Naive B cell (primary cell): ENCODE results near the gene ISOC2. TPM values are rescaled to one million over a fixed set of nuclear protein-coding genes. Genes with fewer than 3 reads are reported as not detected.

Experiments
- ATAC-seq, 2 donors: fragments of 150-1000 bp; cut with Tn5 transposase; 2 replicates each; pipeline ENCODE4 v1.10.0; 2021; ENCODE audit warnings: low read depth in 2 of 2, mild to moderate bottlenecking in 2 of 2, moderate library complexity in 2 of 2
- DNase-seq: peaks from one replicate; pipeline ENCODE4 v3.0.0; 2022
- H3K27ac Mint-ChIP-seq, 6 donors: one replicate each; pipeline ENCODE4 v1.8.0; 2020 to 2022; ENCODE audit warnings: mild to moderate bottlenecking in 6 of 6, mixed read lengths in 6 of 6, moderate library complexity in 5 of 6, inconsistent platforms in 2 of 6
- H3K27me3 Mint-ChIP-seq, 3 donors: one replicate each; pipeline ENCODE4 v1.8.0; 2021 to 2022; ENCODE audit warnings: mixed read lengths in 3 of 3, mild to moderate bottlenecking in 1 of 3
- H3K36me3 Mint-ChIP-seq, 2 donors: one replicate each; pipeline ENCODE4 v1.8.0; 2020 to 2022; ENCODE audit warnings: mixed read lengths in 2 of 2, inconsistent platforms in 1 of 2, mild to moderate bottlenecking in 1 of 2
- H3K4me1 Mint-ChIP-seq, 3 donors: one replicate each; pipeline ENCODE4 v1.8.0; 2020 to 2022; ENCODE audit warnings: mixed read lengths in 3 of 3, inconsistent platforms in 1 of 3, mild to moderate bottlenecking in 1 of 3, moderate library complexity in 1 of 3
- H3K4me3 Mint-ChIP-seq, 8 donors: one replicate each; pipeline ENCODE4 v1.8.0; 2020 to 2022; ENCODE audit warnings: mild to moderate bottlenecking in 8 of 8, mixed read lengths in 8 of 8, moderate library complexity in 8 of 8, inconsistent platforms in 2 of 8
- H3K9me3 Mint-ChIP-seq, 7 donors: one replicate each; pipeline ENCODE4 v1.8.0; 2020 to 2022; ENCODE audit warnings: mixed read lengths in 7 of 7, mild to moderate bottlenecking in 5 of 7, inconsistent platforms in 2 of 7, moderate library complexity in 1 of 7
- polyA plus RNA-seq, 6 donors: library from polyadenylated mRNA; unstranded; fragments of 300-500 nt; fragmentation: Illumina TruSeq; gene quantifications; one replicate each; pipeline ENCODE4 v1.2.3, GENCODE V29; 2021; ENCODE audit warnings: low read depth in 6 of 6

ISOC2 gene
- polyA plus RNA-seq, 6 donors from 2014 or later: 21.8 to 57.9 (median 28.0) TPM

GRCh38 chr19:55486043-55486970 lies 24.9 kb upstream of the ISOC2 start:
- DNase-seq (no peak), ATAC-seq (no peak)
- Mint-ChIP-seq H3K27ac (peak overlapping the region; percentile 68 to 98 (median 90)), H3K9me3 (no peaks in the 10 kb centered on the region), H3K36me3 (no peaks in the 10 kb centered on the region), H3K27me3 (peaks cover 0 to under 1% (median 0%) of the 10 kb centered on the region in 3 donors), H3K4me3 (peak overlapping the region; percentile 22 to 88 (median 76)), H3K4me1 (peaks cover 10 to 18% (median 12%) of the 10 kb centered on the region in 3 donors)

GRCh38 chr19:55485439-55486011 lies 24.1 kb upstream of the ISOC2 start:
- ATAC-seq: peak; percentile 15 to 20
- no peak for DNase-seq
- Mint-ChIP-seq H3K4me1 (peaks cover 12 to 18% (median 13%) of the 10 kb centered on the region in 3 donors), H3K27me3 (no peaks in the 10 kb centered on the region), H3K4me3 (peak overlapping the region; percentile 62 to 89 (median 84)), H3K9me3 (no peaks in the 10 kb centered on the region), H3K27ac (peak overlapping the region; percentile 68 to 98 (median 91)), H3K36me3 (no peaks in the 10 kb centered on the region)

- peak; percentile 77 for DNase-seq
- Mint-ChIP-seq H3K4me1 (peaks cover 14 to 21% (median 16%) of the 10 kb centered on the region in 3 donors), H3K27ac (peak within 1 kb of the TSS; percentile 68 to 98 (median 91)), H3K36me3 (no peaks in the 10 kb centered on the region), H3K27me3 (no peaks in the 10 kb centered on the region), H3K4me3 (peak within 1 kb of the TSS; percentile 62 to 89 (median 84)), H3K9me3 (no peaks in the 10 kb centered on the region)
- peak; percentile 80 to 82 for ATAC-seq
Observed at GRCh38 chr19:55484593-55485438, 23.4 kb upstream of the ISOC2 start, which contains the start of gene NAT14. Gene NAT14 (plus strand): TSS chr19:55485188. CDS start chr19:55485709, 521 bp downstream.

GRCh38 chr19:55483706-55484592 lies 22.5 kb upstream of the ISOC2 start:
- H3K4me1 Mint-ChIP-seq: peaks cover 22 to 29% (median 25%) of the 10 kb centered on the region in 3 donors
- no peak for ATAC-seq

GRCh38 chr19:55482967-55483705 lies 21.7 kb upstream of the ISOC2 start:
- no peaks in the 10 kb centered on the region for H3K9me3 Mint-ChIP-seq
- no peaks in the 10 kb centered on the region for H3K36me3 Mint-ChIP-seq
- ATAC-seq (no peak), DNase-seq (no peak)
- peaks cover 29 to 33% (median 33%) of the 10 kb centered on the region in 3 donors for H3K4me1 Mint-ChIP-seq
- peak overlapping the region in 3 of 6 donors; percentile 56 to 88 (median 78) for H3K27ac Mint-ChIP-seq
- no peaks in the 10 kb centered on the region for H3K27me3 Mint-ChIP-seq
- peak overlapping the region in 2 of 8 donors; percentile 3 to 20 for H3K4me3 Mint-ChIP-seq

More at GRCh38 chr19:55483706-55484592, 22.5 kb upstream of the ISOC2 start:
- H3K36me3 Mint-ChIP-seq: no peaks in the 10 kb centered on the region
- no peak for DNase-seq
- H3K4me3 Mint-ChIP-seq: peak overlapping the region; percentile 62 to 88 (median 82)
- no peaks in the 10 kb centered on the region for H3K27me3 Mint-ChIP-seq
- H3K9me3 Mint-ChIP-seq: no peaks in the 10 kb centered on the region
- peak overlapping the region in 5 of 6 donors; percentile 88 to 96 (median 90) for H3K27ac Mint-ChIP-seq

- H3K9me3 Mint-ChIP-seq: no peaks in the 10 kb centered on the region
- peak overlapping the region in 1 of 8 donors; percentile 3 for H3K4me3 Mint-ChIP-seq
- H3K27ac Mint-ChIP-seq: no peak overlapping the region
- ATAC-seq: no peak
- no peaks in the 10 kb centered on the region for H3K36me3 Mint-ChIP-seq
- DNase-seq: no peak
- no peaks in the 10 kb centered on the region for H3K27me3 Mint-ChIP-seq
- H3K4me1 Mint-ChIP-seq: peaks cover 35 to 38% (median 37%) of the 10 kb centered on the region in 3 donors
Observed at GRCh38 chr19:55482156-55482961, 20.9 kb upstream of the ISOC2 start.

GRCh38 chr19:55481794-55482155 lies 20.3 kb upstream of the ISOC2 start:
- H3K36me3 Mint-ChIP-seq: no peaks in the 10 kb centered on the region
- H3K4me3 Mint-ChIP-seq: peak overlapping the region in 1 of 8 donors; percentile 20
- no peaks in the 10 kb centered on the region for H3K9me3 Mint-ChIP-seq
- H3K4me1 Mint-ChIP-seq: peaks cover 36 to 43% (median 38%) of the 10 kb centered on the region in 3 donors
- no peak for DNase-seq
- H3K27ac Mint-ChIP-seq: peak overlapping the region in 1 of 6 donors; percentile 86
- no peak for ATAC-seq
- no peaks in the 10 kb centered on the region for H3K27me3 Mint-ChIP-seq

- Mint-ChIP-seq H3K27ac (peak overlapping the region in 1 of 6 donors; percentile 86), H3K4me3 (peak overlapping the region in 1 of 8 donors; percentile 20), H3K9me3 (no peaks in the 10 kb centered on the region), H3K4me1 (peaks cover 36 to 42% (median 38%) of the 10 kb centered on the region in 3 donors), H3K36me3 (no peaks in the 10 kb centered on the region), H3K27me3 (no peaks in the 10 kb centered on the region)
- ATAC-seq: no peak
- no peak for DNase-seq
Observed at GRCh38 chr19:55481148-55481793, 19.8 kb upstream of the ISOC2 start.

- H3K4me3 Mint-ChIP-seq: peak overlapping the region in 5 of 8 donors; percentile 45 to 99 (median 59)
- peaks cover 28 to 40% (median 29%) of the 10 kb centered on the region in 3 donors for H3K4me1 Mint-ChIP-seq
- DNase-seq: no peak
Observed at GRCh38 chr19:55479451-55480230, 18.2 kb upstream of the ISOC2 start.

GRCh38 chr19:55479045-55479444 lies 17.6 kb upstream of the ISOC2 start:
- DNase-seq (no peak), ATAC-seq (no peak)
- Mint-ChIP-seq H3K27ac (peak overlapping the region in 3 of 6 donors; percentile 17 to 94 (median 79)), H3K4me3 (peak overlapping the region in 6 of 8 donors; percentile 28 to 99 (median 77)), H3K36me3 (no peaks in the 10 kb centered on the region), H3K4me1 (peaks cover 28 to 37% (median 29%) of the 10 kb centered on the region in 3 donors), H3K9me3 (no peaks in the 10 kb centered on the region), H3K27me3 (no peaks in the 10 kb centered on the region)

More at GRCh38 chr19:55479451-55480230, 18.2 kb upstream of the ISOC2 start:
- no peaks in the 10 kb centered on the region for H3K36me3 Mint-ChIP-seq
- H3K9me3 Mint-ChIP-seq: no peaks in the 10 kb centered on the region
- peak overlapping the region in 4 of 6 donors; percentile 35 to 94 (median 88) for H3K27ac Mint-ChIP-seq
- H3K27me3 Mint-ChIP-seq: no peaks in the 10 kb centered on the region
- ATAC-seq: no peak
